SK-N-SH (cell line): ENCODE measurements around the gene SI. TPM values are rescaled to one million over a fixed set of nuclear protein-coding genes. Genes with fewer than 3 reads are reported as not detected.
"Not testable (repeated sequence)": the region's sequence is repeated elsewhere in the genome, so short reads cannot be mapped to it uniquely, and the experiment has no call there.

Experiments used
- CTCF ChIA-PET: fragments of 300-600, 350-600 bp; formaldehyde crosslinking; extraction: SDS; loops from one replicate; lab custom pipeline; 2021; lab: Yijun Ruan, JAX
- POLR2A ChIA-PET: fragments of 350-600 bp; sonication (Branson Sonifier 250); formaldehyde crosslinking; extraction: SDS; loops from one replicate; lab custom pipeline; 2020; ENCODE audit warnings: antibody characterized with exemption, inconsistent platforms; lab: Yijun Ruan, JAX
- DNase-seq: peaks from one replicate; pipeline ENCODE4 v3.0.0; 2012
- H2AFZ ChIP-seq: fragments of 200-600 bp; sonication (generic); 2 replicates; pipeline ENCODE4 v1.8.1; 2016; ENCODE audit warnings: antibody characterized with exemption, mild to moderate bottlenecking, low read depth
- H3F3A ChIP-seq: fragments of 200-600 bp; sonication (generic); replicated peaks from 2 replicates; pipeline ENCODE3; 2016; ENCODE audit warnings: antibody characterized with exemption, mild to moderate bottlenecking; ENCODE audit not compliant: insufficient read depth
- H3K27ac ChIP-seq, 2 experiments: fragments of 200-500 bp in 1 of 2; fragments of 200-600 bp in 1 of 2; sonication (Bioruptor generic) in 1 of 2; sonication (generic), shearing (Covaris generic) in 1 of 2; 2 replicates each; pipeline versions ENCODE4 v1.5.1 to v1.6.1; 2014 to 2016; ENCODE audit warnings: low read depth in 2 of 2, inconsistent platforms in 1 of 2, low read length in 1 of 2, mild to moderate bottlenecking in 1 of 2, mixed read lengths in 1 of 2
- H3K27me3 ChIP-seq: fragments of 200-600 bp; sonication (generic), shearing (Covaris generic); 2 replicates; pipeline ENCODE4 v1.6.1; 2016; ENCODE audit warnings: mixed run types; ENCODE audit not compliant: insufficient read depth
- H3K36me3 ChIP-seq, 2 experiments: fragments of 200-500 bp in 1 of 2; fragments of 200-600 bp in 1 of 2; sonication (Bioruptor generic) in 1 of 2; sonication (generic) in 1 of 2; replicated peaks in 1 of 2; 2 replicates each; pipeline versions ENCODE3 to v1.5.1; 2014 to 2016; ENCODE audit warnings: low read length in 1 of 2, mild to moderate bottlenecking in 1 of 2; ENCODE audit not compliant: insufficient read depth in 2 of 2, control insufficient read depth in 1 of 2
- H3K4me1 ChIP-seq, 2 experiments: fragments of 200-500 bp in 1 of 2; fragments of 200-600 bp in 1 of 2; sonication (Bioruptor generic) in 1 of 2; sonication (generic), shearing (Covaris generic) in 1 of 2; 2 replicates each; pipeline versions ENCODE4 v1.5.1 to v1.6.1; 2014 to 2016; ENCODE audit warnings: low read depth in 1 of 2, low read length in 1 of 2, mixed run types in 1 of 2; ENCODE audit not compliant: insufficient read depth in 2 of 2, control insufficient read depth in 1 of 2
- H3K4me2 ChIP-seq: fragments of 200-600 bp; sonication (generic), shearing (Covaris generic); 2 replicates; pipeline ENCODE4 v1.6.1; 2017; ENCODE audit warnings: mixed run types
- H3K4me3 ChIP-seq, 2 experiments: fragments of 200-500 bp in 1 of 2; fragments of 200-600 bp in 1 of 2; sonication (Bioruptor generic) in 1 of 2; sonication (generic), shearing (Covaris generic) in 1 of 2; 2 replicates each; pipeline versions ENCODE4 v1.5.1 to v1.8.1; 2014 to 2016; ENCODE audit warnings: low read depth in 2 of 2, inconsistent platforms in 1 of 2, low read length in 1 of 2, mild to moderate bottlenecking in 1 of 2, mixed read lengths in 1 of 2, moderate library complexity in 1 of 2
- H3K79me2 ChIP-seq: fragments of 200-600 bp; sonication (generic); 2 replicates; pipeline ENCODE4 v1.8.1; 2017; ENCODE audit warnings: mild to moderate bottlenecking; ENCODE audit not compliant: insufficient read depth
- H3K9ac ChIP-seq: fragments of 200-600 bp; sonication (generic); 2 replicates; pipeline ENCODE4 v1.6.1; 2017; ENCODE audit warnings: mixed run types
- H3K9me2 ChIP-seq: fragments of 200-600 bp; sonication (generic); 2 replicates; pipeline ENCODE4 v1.6.1; 2017; ENCODE audit warnings: mixed run types
- H3K9me3 ChIP-seq: fragments of 200-600 bp; sonication (generic); 2 replicates; pipeline ENCODE4 v1.6.1; 2017; ENCODE audit warnings: mixed run types, mild to moderate bottlenecking, moderate library complexity
- H4K20me1 ChIP-seq: fragments of 200-600 bp; sonication (generic); 2 replicates; pipeline ENCODE4 v1.6.1; 2017; ENCODE audit warnings: mild to moderate bottlenecking, mixed run types; ENCODE audit not compliant: insufficient read depth
- FOXJ3 ChIP-seq: sonication (generic); formaldehyde crosslinking; IDR thresholded peaks from 2 replicates; pipeline ENCODE4 v1.5.1; 2020; ENCODE audit warnings: mild to moderate bottlenecking, missing genetic modification reagents
- JUND ChIP-seq: IDR thresholded peaks from 2 replicates; pipeline ENCODE4 v1.4.0; 2012
- MXI1 ChIP-seq: IDR thresholded peaks from 2 replicates; pipeline ENCODE4 v1.6.1; 2012; ENCODE audit warnings: mild to moderate bottlenecking, low read depth, low read length, improper control_type of control experiment
- POLR2AphosphoS5 ChIP-seq: IDR thresholded peaks from 2 replicates; pipeline ENCODE4 v1.6.1; 2012; ENCODE audit warnings: low read depth, low read length
- REST ChIP-seq: IDR thresholded peaks from 2 replicates; pipeline ENCODE4 v1.6.1; 2012; ENCODE audit warnings: mild to moderate bottlenecking, low read depth, low read length, moderate library complexity
- SIN3A ChIP-seq: IDR thresholded peaks from 2 replicates; pipeline ENCODE4 v1.6.1; 2012; ENCODE audit warnings: low read depth, mild to moderate bottlenecking, low read length, moderate library complexity, borderline replicate concordance
- TAF1 ChIP-seq: IDR thresholded peaks from 2 replicates; pipeline ENCODE4 v1.6.1; 2012; ENCODE audit warnings: low read depth, mild to moderate bottlenecking, low read length, moderate library complexity, borderline replicate concordance
- ZBTB33 ChIP-seq: IDR thresholded peaks from 2 replicates; pipeline ENCODE4 v1.4.0; 2012; ENCODE audit warnings: low read depth, borderline replicate concordance
- WGBS: methylation state at CpG from one replicate; pipeline ENCODE4 v1.1.6; 2017; ENCODE audit warnings: low lambda C conversion rate; 5-methylcytosine and 5-hydroxymethylcytosine counted together
- polyA plus RNA-seq, 3 experiments: library from polyadenylated mRNA; depleted of rRNA; stranded (reverse); fragments of >200 nt; gene quantifications; 2 replicates each; pipeline ENCODE4 v1.2.3, GENCODE V29; 2012

Gene SI
- polyA plus RNA-seq, 1 of the 3 experiments (the other 2 are of a cell fraction) = not detected

GRCh38 chr3:164952966-164953365 is 125.3 kb downstream of the SI start:
- TF ChIP-seq MXI1 = no peak
- TF ChIP-seq FOXJ3 (CRISPR knock-in tag) = no peak
- no peak for TF ChIP-seq REST
- no peak for TF ChIP-seq JUND
- no peak for TF ChIP-seq SIN3A
- no peak for TF ChIP-seq ZBTB33
- no peak for TF ChIP-seq TAF1
- no peak for TF ChIP-seq POLR2AphosphoS5
- Histone ChIP-seq H3K9me3 (no peaks in the 10 kb centered on the region), H3K79me2 (no peaks in the 10 kb centered on the region), H3K4me2 (no peak overlapping the region), H3K36me3 (no peaks in the 10 kb centered on the region), H3K27me3 (no peaks in the 10 kb centered on the region), H3F3A (no peaks in the 10 kb centered on the region), H3K27ac (no peak overlapping the region), H3K9ac (no peak overlapping the region), H4K20me1 (no peaks in the 10 kb centered on the region), H3K4me3 (no peak overlapping the region), H2AFZ (no peak overlapping the region), H3K4me1 (no peaks in the 10 kb centered on the region), H3K9me2 (no peaks in the 10 kb centered on the region)
- DNase-seq = no peak
- ChIA-PET POLR2A (no interaction called here), CTCF (no interaction called here)
- 29% methylated on average over 3 of the region's 3 CpGs for WGBS

GRCh38 chr3:164951403-164951802 is 126.9 kb downstream of the SI start:
- H3K79me2 ChIP-seq, H2AFZ ChIP-seq, H3K27me3 ChIP-seq, H3K9me3 ChIP-seq, H4K20me1 ChIP-seq, H3K36me3 ChIP-seq, POLR2A ChIA-PET, H3K9ac ChIP-seq, H3K27ac ChIP-seq, H3F3A ChIP-seq, H3K9me2 ChIP-seq, DNase-seq, CTCF ChIA-PET, H3K4me1 ChIP-seq: not testable (repeated sequence)
- Histone ChIP-seq H3K4me2 (0 out of 2 replicates have a peak overlapping the region, but pooled peaks have one; percentile 11), H3K4me3 (peak overlapping the region; percentile 19 to 31; a peak in 2 of 4 replicates)
- WGBS = 34% methylated on average over 7 of the region's 7 CpGs
